RPMI7951 (cell line): Measurements from ENCODE around the gene NLRP4. TPM values are rescaled to one million over a fixed set of nuclear protein-coding genes. Genes with fewer than 3 reads are reported as not detected.
A peak's percentile ranks its signal among the peaks of the same experiment; 100 is the strongest.
"Not testable (repeated sequence)": the region's sequence is repeated elsewhere in the genome, so short reads cannot be mapped to it uniquely, and the experiment has no call there.

Experiments used
- DNase-seq: peaks from one replicate; pipeline ENCODE4 v3.0.0-alpha.2; 2012; ENCODE audit warnings: low read depth
- total RNA-seq: library from RNA; depleted of rRNA; stranded (reverse); fragments of >200 nt; shearing (Covaris generic); gene quantifications from 2 replicates; pipeline ENCODE4 v1.2.3, GENCODE V29; 2014; rRNA removed

The NLRP4 gene
- total RNA-seq, 1 experiment from 2014 or later: not detected

GRCh38 chr19:55898911-55899310, 62.6 kb downstream of the NLRP4 start:
- DNase-seq: no peak

- DNase-seq: no peak
Observed at GRCh38 chr19:55901369-55902079, 65.2 kb downstream of the NLRP4 start.

GRCh38 chr19:55902080-55902751, 65.9 kb downstream of the NLRP4 start:
- no peak for DNase-seq

- DNase-seq: no peak
Observed at GRCh38 chr19:55907286-55907685, 70.9 kb downstream of the NLRP4 start.

- DNase-seq: no peak
Observed at GRCh38 chr19:55907746-55908145, 71.4 kb downstream of the NLRP4 start.

- no peak for DNase-seq
Observed at GRCh38 chr19:55909801-55910200, 73.5 kb downstream of the NLRP4 start.

- DNase-seq: no peak
Observed at GRCh38 chr19:55912916-55913315, 76.6 kb downstream of the NLRP4 start.

GRCh38 chr19:55913643-55914268, 77.4 kb downstream of the NLRP4 start:
- DNase-seq: peak; percentile 11

- DNase-seq: no peak
Observed at GRCh38 chr19:55923556-55923955, 87.2 kb downstream of the NLRP4 start.

GRCh38 chr19:55927991-55928390, 91.7 kb downstream of the NLRP4 start:
- no peak for DNase-seq

- not testable (repeated sequence) for DNase-seq
Observed at GRCh38 chr19:55929258-55929657, 92.9 kb downstream of the NLRP4 start.

GRCh38 chr19:55930996-55931515, 94.7 kb downstream of the NLRP4 start:
- DNase-seq: no peak

Other genes starting within 250 kb of the NLRP4 start
- gene FIZ1, start 237.0 kb upstream of the NLRP4 start, total RNA-seq: 2.4 and 3.0 TPM in 2 replicates
- gene ZNF524, start 236.3 kb upstream of the NLRP4 start, total RNA-seq: 14.7 and 16.9 TPM in 2 replicates
- 0.12 and 0.68 TPM in 2 replicates for gene ZNF865, start 230.9 kb upstream of the NLRP4 start, total RNA-seq
- gene ZNF784, start 212.0 kb upstream of the NLRP4 start, total RNA-seq: 1.6 and 2.6 TPM in 2 replicates
- gene ZNF580, start 195.5 kb upstream of the NLRP4 start, total RNA-seq: 11.3 and 12.9 TPM in 2 replicates
- 13.5 and 13.7 TPM in 2 replicates for gene ZNF581, start 192.9 kb upstream of the NLRP4 start, total RNA-seq
- gene CCDC106, start 188.3 kb upstream of the NLRP4 start, total RNA-seq: 3.7 and 5.7 TPM in 2 replicates
- gene U2AF2, start 181.5 kb upstream of the NLRP4 start, total RNA-seq: 80.3 and 108 TPM in 2 replicates
- 26.0 and 46.4 TPM in 2 replicates for gene EPN1, start 161.3 kb upstream of the NLRP4 start, total RNA-seq
- not detected in 2 replicates for gene NLRP9, start 98.1 kb upstream of the NLRP4 start, total RNA-seq
- gene RFPL4A, start 77.4 kb upstream of the NLRP4 start, total RNA-seq: 0.24 TPM in 1 of 2 replicates, not detected in the other
- 0.20 TPM in 1 of 2 replicates, not detected in the other for gene RFPL4AL1, start 67.4 kb upstream of the NLRP4 start, total RNA-seq
- 1.3 and 1.7 TPM in 2 replicates for gene NLRP11, start 4.5 kb upstream of the NLRP4 start, total RNA-seq
- not detected in 2 replicates for gene NLRP13, start 95.8 kb downstream of the NLRP4 start, total RNA-seq
- not detected in 2 replicates for gene NLRP8, start 111.3 kb downstream of the NLRP4 start, total RNA-seq
- not detected in 2 replicates for gene NLRP5, start 150.2 kb downstream of the NLRP4 start, total RNA-seq